AG09309 (cell line): ENCODE data around the gene RAPGEF2.
A peak's percentile ranks its signal among the peaks of the same experiment; 100 is the strongest.
"Not testable (repeated sequence)": the region's sequence is repeated elsewhere in the genome, so short reads cannot be mapped to it uniquely, and the experiment has no call there.

Source experiments
- DNase-seq: peaks from one replicate; pipeline ENCODE4 v3.0.0-alpha.2; 2010; ENCODE audit warnings: low read depth
- H3K4me3 ChIP-seq: 2 replicates; pipeline ENCODE4 v1.5.1; 2011; ENCODE audit warnings: mild to moderate bottlenecking, low read depth, low read length, moderate library complexity; ENCODE audit not compliant: control insufficient read depth
- TF ChIP-seq, protein P1 (sequence below): IDR thresholded peaks from 2 replicates; pipeline ENCODE4 v1.5.1; 2011; ENCODE audit warnings: mild to moderate bottlenecking, low read depth, low read length, inconsistent platforms; ENCODE audit not compliant: insufficient read depth, control insufficient read depth; ENCODE audit errors: missing control alignments

The RAPGEF2 gene

DNA sequence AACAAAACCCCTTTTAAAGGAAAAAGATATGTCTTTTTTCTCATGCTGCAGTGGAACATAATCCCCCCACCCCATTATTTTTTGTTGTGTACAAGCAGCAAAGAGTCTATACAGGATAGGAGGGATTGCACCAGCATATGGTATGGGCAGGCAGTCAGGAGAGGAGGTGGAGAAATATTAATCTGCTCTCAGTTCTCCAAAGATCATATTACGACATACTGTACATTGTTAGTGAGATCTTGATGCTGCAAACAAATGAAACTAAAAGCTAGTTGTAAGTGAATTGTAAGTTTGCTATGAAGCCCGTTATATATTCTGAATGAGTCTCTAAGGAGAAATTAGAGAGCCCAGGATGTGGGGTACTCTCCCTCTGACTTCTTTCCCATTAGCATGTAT, 75.3 kb downstream of the RAPGEF2 start:
- H3K4me3 ChIP-seq: no peak overlapping the region
- DNase-seq: no peak

DNA sequence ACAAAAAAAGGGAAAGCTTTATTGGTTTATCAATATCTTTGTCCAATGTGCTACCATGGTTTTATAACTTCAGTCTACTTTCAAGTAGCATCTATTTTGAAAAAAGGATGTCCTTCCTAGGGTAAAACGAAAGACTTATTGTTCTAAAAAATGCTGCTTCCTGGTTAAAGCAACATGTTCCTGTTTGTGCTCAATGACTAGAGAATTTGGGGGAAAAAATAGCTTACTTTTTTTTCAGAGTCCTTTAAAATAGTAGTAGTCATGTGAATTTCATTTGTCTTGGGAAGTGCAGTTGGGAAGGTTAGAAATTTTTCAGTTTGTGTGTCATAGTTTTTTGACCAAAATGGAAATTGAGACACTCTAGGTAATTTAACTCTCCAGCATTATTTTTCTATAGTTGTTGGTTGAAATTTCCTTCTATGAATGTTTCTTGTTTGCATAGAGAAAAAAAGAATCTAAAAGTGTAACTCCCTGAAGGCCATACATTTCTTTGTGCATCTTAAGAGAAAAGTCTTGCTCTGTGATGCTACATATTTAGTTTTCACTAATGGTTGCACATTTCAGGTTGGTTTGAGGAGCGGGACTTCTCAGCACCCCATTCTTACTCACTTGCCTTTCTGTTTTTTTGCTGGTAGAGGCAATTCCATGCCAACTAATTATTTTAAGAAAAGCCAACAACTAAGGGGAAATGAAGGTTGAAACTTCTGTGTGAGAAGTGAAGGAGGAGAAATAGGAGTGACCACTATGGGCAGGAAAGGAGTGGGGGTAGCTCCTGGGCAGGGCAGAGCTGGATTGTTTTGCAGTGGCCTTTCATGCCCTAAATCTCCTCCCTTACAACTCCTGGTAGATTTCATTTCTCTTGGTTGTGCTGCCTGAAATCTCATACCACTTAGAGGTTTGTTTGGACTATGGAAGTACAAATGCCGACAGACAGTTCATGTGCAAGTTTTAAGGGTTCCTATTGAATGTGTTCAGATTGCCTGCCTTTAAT, 76.4 kb downstream of the RAPGEF2 start:
- DNase-seq: no peak
- H3K4me3 ChIP-seq: no peak overlapping the region
- TF ChIP-seq, protein P1, sequence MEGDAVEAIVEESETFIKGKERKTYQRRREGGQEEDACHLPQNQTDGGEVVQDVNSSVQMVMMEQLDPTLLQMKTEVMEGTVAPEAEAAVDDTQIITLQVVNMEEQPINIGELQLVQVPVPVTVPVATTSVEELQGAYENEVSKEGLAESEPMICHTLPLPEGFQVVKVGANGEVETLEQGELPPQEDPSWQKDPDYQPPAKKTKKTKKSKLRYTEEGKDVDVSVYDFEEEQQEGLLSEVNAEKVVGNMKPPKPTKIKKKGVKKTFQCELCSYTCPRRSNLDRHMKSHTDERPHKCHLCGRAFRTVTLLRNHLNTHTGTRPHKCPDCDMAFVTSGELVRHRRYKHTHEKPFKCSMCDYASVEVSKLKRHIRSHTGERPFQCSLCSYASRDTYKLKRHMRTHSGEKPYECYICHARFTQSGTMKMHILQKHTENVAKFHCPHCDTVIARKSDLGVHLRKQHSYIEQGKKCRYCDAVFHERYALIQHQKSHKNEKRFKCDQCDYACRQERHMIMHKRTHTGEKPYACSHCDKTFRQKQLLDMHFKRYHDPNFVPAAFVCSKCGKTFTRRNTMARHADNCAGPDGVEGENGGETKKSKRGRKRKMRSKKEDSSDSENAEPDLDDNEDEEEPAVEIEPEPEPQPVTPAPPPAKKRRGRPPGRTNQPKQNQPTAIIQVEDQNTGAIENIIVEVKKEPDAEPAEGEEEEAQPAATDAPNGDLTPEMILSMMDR: no peak

More for the DNA sequence above, 75.3 kb downstream of the RAPGEF2 start:
- TF ChIP-seq, protein P1: no peak

DNA sequence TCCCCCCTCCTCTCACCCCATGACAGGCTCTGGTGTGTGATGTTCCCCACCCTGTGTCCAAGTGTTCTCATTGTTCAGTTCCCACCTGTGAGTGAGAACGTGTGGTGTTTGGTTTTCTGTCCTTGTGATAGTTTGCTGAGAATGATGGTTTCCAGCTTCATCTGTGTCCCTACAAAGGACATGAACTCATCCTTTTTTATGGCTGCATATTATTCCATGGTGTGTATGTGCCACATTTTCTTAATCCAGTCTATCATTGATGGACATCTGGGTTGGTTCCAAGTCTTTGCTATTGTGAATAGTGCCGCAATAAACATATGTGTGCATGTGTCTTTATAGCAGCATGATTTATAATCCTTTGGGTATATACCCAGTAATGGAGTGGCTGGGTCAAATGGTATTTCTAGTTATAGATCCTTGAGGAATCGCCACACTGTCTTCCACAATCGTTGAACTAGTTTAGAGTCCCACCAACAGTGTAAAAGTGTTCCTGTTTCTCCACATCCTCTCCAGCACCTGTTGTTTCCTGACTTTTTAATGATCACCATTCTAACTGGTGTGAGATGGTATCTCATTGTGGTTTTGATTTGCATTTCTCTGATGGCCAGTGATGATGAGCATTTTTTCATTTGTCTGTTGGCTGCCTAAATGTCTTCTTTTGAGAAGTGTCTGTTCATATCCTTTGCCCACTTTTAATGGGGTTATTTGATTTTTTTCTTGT, 81.2 kb downstream of the RAPGEF2 start:
- not testable (repeated sequence) for DNase-seq, H3K4me3 ChIP-seq

DNA sequence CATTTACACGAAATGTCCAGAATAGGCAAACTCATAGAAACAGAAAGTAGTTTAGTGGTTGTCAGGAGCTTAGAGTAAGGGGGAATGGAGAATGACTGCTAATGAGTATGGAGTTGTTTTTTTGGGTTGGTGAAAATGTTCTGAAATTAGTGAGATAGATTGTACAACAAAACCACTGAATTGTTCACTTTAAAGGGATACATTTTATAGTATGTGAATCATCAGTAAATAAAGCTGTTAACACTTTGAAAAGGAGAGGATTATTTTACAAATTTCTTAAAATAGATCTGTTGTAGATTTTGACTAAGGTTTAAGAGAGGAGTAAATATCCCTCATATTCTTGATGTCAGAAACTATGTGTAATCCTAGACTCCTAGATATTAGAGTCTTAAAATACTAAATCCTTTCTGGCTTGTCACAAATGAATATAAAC, 82.7 kb downstream of the RAPGEF2 start:
- no peak overlapping the region for H3K4me3 ChIP-seq
- no peak for DNase-seq
- TF ChIP-seq, protein P1: no peak

DNA sequence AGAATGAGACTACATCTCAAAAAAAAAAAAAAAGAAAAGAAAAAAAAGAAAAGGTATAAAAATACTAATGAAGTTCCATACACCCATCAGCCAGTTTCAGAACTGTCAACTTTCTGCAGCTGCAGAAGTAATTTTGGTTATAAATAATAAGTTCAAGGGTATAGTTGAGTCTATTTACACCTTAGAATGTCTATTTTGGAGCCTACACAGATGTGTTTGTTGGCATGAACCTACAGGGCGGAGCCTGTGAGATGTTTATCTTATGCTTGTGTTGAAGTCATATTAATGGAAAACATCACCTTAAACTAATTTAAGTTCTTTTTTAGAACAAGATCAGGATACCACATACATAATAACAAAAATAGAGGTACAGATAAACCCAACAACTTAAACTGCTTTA, 85.8 kb downstream of the RAPGEF2 start:
- no peak for DNase-seq
- no peak overlapping the region for H3K4me3 ChIP-seq
- TF ChIP-seq, protein P1: no peak

DNA sequence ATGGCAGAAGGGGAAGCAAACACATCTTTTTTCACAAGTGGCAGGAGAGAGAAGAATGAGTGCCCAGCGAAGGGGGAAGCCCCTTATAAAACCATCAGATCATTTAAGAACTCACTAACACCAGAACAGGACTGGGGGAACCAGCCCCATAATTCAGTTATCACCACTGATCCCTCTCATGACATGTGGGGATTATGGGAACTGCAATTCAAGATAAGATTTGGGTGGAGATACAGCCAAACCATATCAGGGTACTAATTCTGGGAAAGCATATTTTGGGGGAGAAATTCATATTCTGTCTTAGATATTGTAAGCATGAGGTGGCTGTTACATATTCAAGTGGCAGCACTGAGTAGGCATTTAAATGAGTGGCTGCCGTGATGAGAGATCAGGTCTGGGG, 87.8 kb downstream of the RAPGEF2 start:
- no peak for DNase-seq
- no peak overlapping the region for H3K4me3 ChIP-seq
- TF ChIP-seq, protein P1: no peak

DNA sequence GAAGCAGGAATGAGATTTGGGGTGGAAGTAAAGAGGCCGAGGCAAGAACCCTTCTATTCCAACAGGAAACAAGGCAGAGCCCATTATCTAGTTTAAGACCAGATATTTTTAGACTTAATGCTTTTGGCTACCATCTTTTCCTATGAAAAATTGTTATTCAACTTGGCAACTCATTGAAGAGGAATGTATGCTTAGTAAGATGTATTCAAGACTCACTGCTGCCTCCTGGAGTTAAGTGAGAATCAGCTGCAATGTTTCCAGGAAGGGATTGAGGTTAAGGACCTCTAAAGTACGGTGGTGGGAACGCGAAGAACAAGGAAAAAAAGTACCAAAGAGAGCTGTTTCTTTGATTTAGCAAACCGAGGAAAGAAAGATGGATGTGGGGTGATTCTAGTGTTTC, 89.1 kb downstream of the RAPGEF2 start:
- no peak overlapping the region for H3K4me3 ChIP-seq
- DNase-seq: peak; percentile 45
- TF ChIP-seq, protein P1: peak; percentile 61
